ENCODE results near the gene JADE2. TPM values are rescaled to one million over a fixed set of nuclear protein-coding genes. Genes with fewer than 3 reads are reported as not detected.

The JADE2 gene
- total RNA-seq, 2 experiments from 2014 or later, result 92.5 to 93.8 TPM

- no peak overlapping the region for H3K27ac Mint-ChIP-seq
- DNase-seq, result no peak
- H3K4me3 Mint-ChIP-seq, result no peak overlapping the region
- H3K36me3 Mint-ChIP-seq (ENCODE audit: low read depth), result peaks cover 36% of the 10 kb centered on the region
- no peaks in the 10 kb centered on the region for H3K27me3 Mint-ChIP-seq
- H3K9me3 Mint-ChIP-seq, result no peaks in the 10 kb centered on the region
- H3K4me1 Mint-ChIP-seq, result peaks cover 30% of the 10 kb centered on the region
- ChIA-PET CTCF (interaction anchor here (0.9 to 2.0 kb wide), 2 partner anchors 10 to 49 kb away, joined by 4 read pairs; no protein-coding TSS in a partner anchor), POLR2A (no interaction called here)
These were observed 12.8 kb downstream of the JADE2 start for GRCh38 chr5:134538296-134538695.

- Mint-ChIP-seq H3K36me3 (ENCODE audit: low read depth) (peaks cover 48% of the 10 kb centered on the region), H3K4me3 (no peak overlapping the region), H3K9me3 (no peaks in the 10 kb centered on the region), H3K27ac (no peak overlapping the region), H3K4me1 (peaks cover 43% of the 10 kb centered on the region), H3K27me3 (no peaks in the 10 kb centered on the region)
- no peak for DNase-seq
- CTCF ChIA-PET, result interaction anchor here (0.6 to 1.0 kb wide), 2 partner anchors 11 to 87 kb away, joined by 3 to 4 read pairs; no protein-coding TSS in a partner anchor
- POLR2A ChIA-PET, result no interaction called here
These were observed 14.3 kb downstream of the JADE2 start for GRCh38 chr5:134539732-134540131.

GRCh38 chr5:134540747-134541733, 15.6 kb downstream of the JADE2 start:
- H3K36me3 Mint-ChIP-seq (ENCODE audit: low read depth), result peaks cover 52% of the 10 kb centered on the region
- DNase-seq, result no peak
- H3K4me3 Mint-ChIP-seq, result no peak overlapping the region
- ChIA-PET POLR2A (no interaction called here), CTCF (interaction anchor here (0.7 to 5.0 kb wide), 5 partner anchors 10 to 140 kb away, joined by 3 to 35 read pairs (median 3); no protein-coding TSS in a partner anchor)
- H3K27me3 Mint-ChIP-seq, result no peaks in the 10 kb centered on the region
- no peak overlapping the region for H3K27ac Mint-ChIP-seq
- H3K4me1 Mint-ChIP-seq, result peaks cover 44% of the 10 kb centered on the region
- H3K9me3 Mint-ChIP-seq, result no peaks in the 10 kb centered on the region

GRCh38 chr5:134541736-134542376, 16.4 kb downstream of the JADE2 start:
- ChIA-PET POLR2A (no interaction called here), CTCF (interaction anchor here (0.6 to 5.0 kb wide), 5 partner anchors 9 to 188 kb away, joined by 3 to 35 read pairs (median 5); no protein-coding TSS in a partner anchor)
- no peak for DNase-seq
- no peak overlapping the region for H3K27ac Mint-ChIP-seq
- peaks cover 37% of the 10 kb centered on the region for H3K4me1 Mint-ChIP-seq
- H3K4me3 Mint-ChIP-seq, result no peak overlapping the region
- H3K9me3 Mint-ChIP-seq, result no peaks in the 10 kb centered on the region
- peaks cover 52% of the 10 kb centered on the region for H3K36me3 Mint-ChIP-seq (ENCODE audit: low read depth)
- H3K27me3 Mint-ChIP-seq, result no peaks in the 10 kb centered on the region

- peak overlapping the region; percentile 90 for H3K27ac Mint-ChIP-seq
- H3K4me1 Mint-ChIP-seq, result peaks cover 34% of the 10 kb centered on the region
- DNase-seq, result peak; percentile 26
- CTCF ChIA-PET, result interaction anchor here (1.4 to 5.0 kb wide), 4 partner anchors 9 to 17 kb away, joined by 3 to 35 read pairs (median 14); no protein-coding TSS in a partner anchor
- H3K27me3 Mint-ChIP-seq, result no peaks in the 10 kb centered on the region
- no peaks in the 10 kb centered on the region for H3K9me3 Mint-ChIP-seq
- H3K4me3 Mint-ChIP-seq, result peak overlapping the region; percentile 42
- peaks cover 51% of the 10 kb centered on the region for H3K36me3 Mint-ChIP-seq (ENCODE audit: low read depth)
- POLR2A ChIA-PET, result interaction anchor here (0.6 to 1.0 kb wide), 2 partner anchors 12 to 19 kb away, joined by 3 read pairs; no protein-coding TSS in a partner anchor
These were observed 18.5 kb downstream of the JADE2 start for GRCh38 chr5:134543820-134544614.

GRCh38 chr5:134545070-134545868, 19.8 kb downstream of the JADE2 start:
- ChIA-PET POLR2A (no interaction called here), CTCF (interaction anchor here (1.5 to 5.0 kb wide), 3 partner anchors 13 to 18 kb away, joined by 5 to 35 read pairs (median 23); no protein-coding TSS in a partner anchor)
- Mint-ChIP-seq H3K27ac (peak overlapping the region; percentile 90), H3K4me1 (peaks cover 36% of the 10 kb centered on the region), H3K9me3 (no peaks in the 10 kb centered on the region), H3K27me3 (no peaks in the 10 kb centered on the region), H3K36me3 (ENCODE audit: low read depth) (peaks cover 46% of the 10 kb centered on the region), H3K4me3 (peak overlapping the region; percentile 42)
- peak; percentile 31 for DNase-seq

- Mint-ChIP-seq H3K4me1 (peaks cover 43% of the 10 kb centered on the region), H3K27ac (no peak overlapping the region), H3K27me3 (no peaks in the 10 kb centered on the region), H3K9me3 (no peaks in the 10 kb centered on the region), H3K36me3 (ENCODE audit: low read depth) (peaks cover 44% of the 10 kb centered on the region), H3K4me3 (no peak overlapping the region)
- ChIA-PET CTCF (interaction anchor here (0.6 to 1.5 kb wide), 5 partner anchors 12 to 40 kb away, joined by 3 to 5 read pairs (median 4); no protein-coding TSS in a partner anchor), POLR2A (no interaction called here)
- no peak for DNase-seq
These were observed 21.6 kb downstream of the JADE2 start for GRCh38 chr5:134547066-134547465.

GRCh38 chr5:134547579-134547978, 22.1 kb downstream of the JADE2 start:
- Mint-ChIP-seq H3K9me3 (no peaks in the 10 kb centered on the region), H3K27me3 (no peaks in the 10 kb centered on the region), H3K36me3 (ENCODE audit: low read depth) (peaks cover 46% of the 10 kb centered on the region), H3K4me1 (peaks cover 41% of the 10 kb centered on the region), H3K27ac (no peak overlapping the region), H3K4me3 (no peak overlapping the region)
- CTCF ChIA-PET, result interaction anchor here (1.4 to 1.5 kb wide), 3 partner anchors 21 to 40 kb away, joined by 3 to 4 read pairs (median 4); no protein-coding TSS in a partner anchor
- POLR2A ChIA-PET, result no interaction called here
- no peak for DNase-seq

GRCh38 chr5:134547999-134548658, 22.7 kb downstream of the JADE2 start:
- peaks cover 46% of the 10 kb centered on the region for H3K36me3 Mint-ChIP-seq (ENCODE audit: low read depth)
- H3K27ac Mint-ChIP-seq, result no peak overlapping the region
- H3K4me3 Mint-ChIP-seq, result no peak overlapping the region
- H3K9me3 Mint-ChIP-seq, result no peaks in the 10 kb centered on the region
- POLR2A ChIA-PET, result no interaction called here
- peaks cover 41% of the 10 kb centered on the region for H3K4me1 Mint-ChIP-seq
- CTCF ChIA-PET, result interaction anchor here (1.4 kb wide), 2 partner anchors 30 to 39 kb away, joined by 3 to 4 read pairs; no protein-coding TSS in a partner anchor
- DNase-seq, result no peak
- no peaks in the 10 kb centered on the region for H3K27me3 Mint-ChIP-seq

- Mint-ChIP-seq H3K27ac (no peak overlapping the region), H3K9me3 (no peaks in the 10 kb centered on the region), H3K4me3 (no peak overlapping the region), H3K36me3 (ENCODE audit: low read depth) (peaks cover 36% of the 10 kb centered on the region), H3K27me3 (no peaks in the 10 kb centered on the region), H3K4me1 (peaks cover 36% of the 10 kb centered on the region)
- POLR2A ChIA-PET, result no interaction called here
- CTCF ChIA-PET, result no interaction called here
- DNase-seq, result no peak
These were observed 24.2 kb downstream of the JADE2 start for GRCh38 chr5:134549714-134550113.
